Trophoblast cell (in vitro differentiated cells and primary cell): ENCODE data around the gene USP47.

ENCODE experiments used
- DNase-seq, 2 donors: peaks; one replicate each; pipeline ENCODE4 v3.0.0-alpha.2; 2016
- H2AFZ ChIP-seq: 2 replicates; pipeline ENCODE4 v1.6.1; 2013; ENCODE audit warnings: low read length, moderate library complexity, mild to moderate bottlenecking; ENCODE audit not compliant: insufficient read depth, poor library complexity
- H2AK5ac ChIP-seq: 2 replicates; pipeline ENCODE4 v1.6.1; 2013; ENCODE audit warnings: mild to moderate bottlenecking, low read length
- H2BK120ac ChIP-seq: 2 replicates; pipeline ENCODE4 v1.6.1; 2013; ENCODE audit warnings: low read length, mild to moderate bottlenecking, moderate library complexity; ENCODE audit not compliant: insufficient read depth, poor library complexity
- H2BK12ac ChIP-seq: 2 replicates; pipeline ENCODE4 v1.6.1; 2013; ENCODE audit warnings: mild to moderate bottlenecking, low read length, moderate library complexity
- H2BK5ac ChIP-seq: 2 replicates; pipeline ENCODE4 v1.6.1; 2013; ENCODE audit warnings: low read length, low read depth, moderate library complexity, mild to moderate bottlenecking; ENCODE audit not compliant: poor library complexity
- H3K14ac ChIP-seq: 2 replicates; pipeline ENCODE4 v1.6.1; 2013; ENCODE audit warnings: mild to moderate bottlenecking, low read length
- H3K18ac ChIP-seq: 2 replicates; pipeline ENCODE4 v1.6.1; 2013; ENCODE audit warnings: mild to moderate bottlenecking, low read length
- H3K23ac ChIP-seq: 2 replicates; pipeline ENCODE4 v1.6.1; 2013; ENCODE audit warnings: low read length
- H3K27ac ChIP-seq: 2 replicates; pipeline ENCODE4 v1.5.1; 2013; ENCODE audit warnings: low read depth, mild to moderate bottlenecking, inconsistent platforms, low read length, moderate library complexity
- H3K27me3 ChIP-seq: 2 replicates; pipeline ENCODE4 v1.6.1; 2013; ENCODE audit warnings: inconsistent platforms, mild to moderate bottlenecking, low read length, moderate library complexity; ENCODE audit not compliant: insufficient read depth
- H3K36me3 ChIP-seq, 2 experiments: 1 replicate in 1 of 2; 2 replicates in 1 of 2; pipeline ENCODE4 v1.6.1; 2013; ENCODE audit warnings: low read length in 2 of 2, mild to moderate bottlenecking in 2 of 2, moderate library complexity in 1 of 2; ENCODE audit not compliant: insufficient read depth in 2 of 2, control insufficient read depth in 1 of 2
- H3K4ac ChIP-seq: 2 replicates; pipeline ENCODE4 v1.6.1; 2013; ENCODE audit warnings: low read depth, mild to moderate bottlenecking, low read length, moderate library complexity
- H3K4me1 ChIP-seq, 2 experiments: 1 replicate in 1 of 2; 2 replicates in 1 of 2; pipeline ENCODE4 v1.6.1; 2013; ENCODE audit warnings: low read length in 2 of 2, mild to moderate bottlenecking in 2 of 2, moderate library complexity in 1 of 2; ENCODE audit not compliant: insufficient read depth in 2 of 2, control insufficient read depth in 1 of 2
- H3K4me2 ChIP-seq: 2 replicates; pipeline ENCODE4 v1.6.1; 2013; ENCODE audit warnings: inconsistent platforms, mild to moderate bottlenecking, low read length, moderate library complexity
- H3K4me3 ChIP-seq: 2 replicates; pipeline ENCODE4 v1.5.1; 2013; ENCODE audit warnings: mild to moderate bottlenecking, low read depth, low read length, inconsistent platforms
- H3K79me1 ChIP-seq: one replicate; pipeline ENCODE4 v1.6.1; 2013; ENCODE audit warnings: low read length
- H3K79me2 ChIP-seq: 2 replicates; pipeline ENCODE4 v1.6.1; 2013; ENCODE audit warnings: low read length, mild to moderate bottlenecking; ENCODE audit not compliant: control insufficient read depth, insufficient read depth, poor library complexity
- H3K9ac ChIP-seq: 2 replicates; pipeline ENCODE4 v1.6.1; 2013; ENCODE audit warnings: mild to moderate bottlenecking, low read length
- H3K9me3 ChIP-seq: 2 replicates; pipeline ENCODE4 v1.6.1; 2013; ENCODE audit warnings: low read depth, mild to moderate bottlenecking, control low read depth, inconsistent platforms, low read length; ENCODE audit not compliant: insufficient read depth
- H4K12ac ChIP-seq: 2 replicates; pipeline ENCODE4 v1.6.1; 2013; ENCODE audit warnings: low read depth, mild to moderate bottlenecking, low read length, moderate library complexity
- H4K8ac ChIP-seq: 2 replicates; pipeline ENCODE4 v1.6.1; 2013; ENCODE audit warnings: low read depth, mild to moderate bottlenecking, low read length, moderate library complexity
- H4K91ac ChIP-seq: one replicate; pipeline ENCODE4 v1.6.1; 2013; ENCODE audit warnings: low read depth, mild to moderate bottlenecking, low read length, moderate library complexity
- WGBS: extraction: QIAGEN DNeasy Blood & Tissue Kit; methylation state at CpG from one replicate; pipeline ENCODE4 v1.1.7; 2013; ENCODE audit warnings: missing lambda C conversion rate; ENCODE audit not compliant: insufficient read length, insufficient coverage; ENCODE audit errors: extremely low coverage; 5-methylcytosine and 5-hydroxymethylcytosine counted together

The USP47 gene

DNA sequence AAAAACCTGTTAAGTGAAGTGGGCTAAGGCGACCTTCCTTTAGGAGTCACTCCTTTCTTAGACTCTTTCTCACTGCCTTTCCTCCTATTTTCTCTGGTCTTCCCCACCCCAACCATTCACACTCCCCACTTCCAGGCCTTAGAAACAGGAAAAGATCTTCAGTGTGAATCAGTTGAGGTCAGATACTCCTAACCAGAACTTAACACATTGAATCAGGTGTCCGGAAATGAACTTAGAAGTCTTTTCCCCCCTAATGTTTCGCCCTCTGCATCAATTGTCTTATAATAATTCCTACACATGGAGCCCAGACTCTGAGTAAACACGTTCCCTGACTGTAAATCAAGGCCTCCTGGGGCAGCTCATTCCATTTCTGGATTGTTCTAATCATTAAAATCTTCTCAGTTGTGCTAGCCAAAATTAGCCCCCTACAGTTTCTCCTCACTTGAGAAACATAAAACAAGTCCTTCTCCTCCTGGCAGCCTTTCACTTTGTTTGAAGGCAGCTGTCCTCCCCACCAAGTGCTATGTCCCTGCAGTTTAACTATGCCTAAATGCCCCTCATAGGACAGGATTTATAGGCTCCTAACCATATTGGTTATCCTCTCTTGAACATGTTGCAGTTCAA, 32.7 kb upstream of the USP47 start:
- H2BK12ac ChIP-seq = no peak overlapping the region
- H3K18ac ChIP-seq = no peak overlapping the region
- no peak overlapping the region for H3K4ac ChIP-seq
- no peak overlapping the region for H2BK120ac ChIP-seq
- no peak overlapping the region for H3K9ac ChIP-seq
- H3K4me1 ChIP-seq = no peaks in the 10 kb centered on the region
- H2AFZ ChIP-seq = no peak overlapping the region
- H4K8ac ChIP-seq = no peak overlapping the region
- no peak overlapping the region for H3K4me2 ChIP-seq
- no peak overlapping the region for H2BK5ac ChIP-seq
- WGBS = no CpG with 5 or more reads among the region's 4 CpGs
- H3K23ac ChIP-seq = no peak overlapping the region
- H3K27me3 ChIP-seq = no peaks in the 10 kb centered on the region
- no peak overlapping the region for H4K91ac ChIP-seq
- no peak overlapping the region for H2AK5ac ChIP-seq
- peaks cover 3% of the 10 kb centered on the region for H3K9me3 ChIP-seq
- no peaks in the 10 kb centered on the region for H3K36me3 ChIP-seq
- H3K27ac ChIP-seq = no peak overlapping the region
- H3K14ac ChIP-seq = no peak overlapping the region
- H3K79me1 ChIP-seq = no peaks in the 10 kb centered on the region
- DNase-seq = no peak
- no peak overlapping the region for H4K12ac ChIP-seq
- H3K79me2 ChIP-seq = no peaks in the 10 kb centered on the region
- no peak overlapping the region for H3K4me3 ChIP-seq

DNA sequence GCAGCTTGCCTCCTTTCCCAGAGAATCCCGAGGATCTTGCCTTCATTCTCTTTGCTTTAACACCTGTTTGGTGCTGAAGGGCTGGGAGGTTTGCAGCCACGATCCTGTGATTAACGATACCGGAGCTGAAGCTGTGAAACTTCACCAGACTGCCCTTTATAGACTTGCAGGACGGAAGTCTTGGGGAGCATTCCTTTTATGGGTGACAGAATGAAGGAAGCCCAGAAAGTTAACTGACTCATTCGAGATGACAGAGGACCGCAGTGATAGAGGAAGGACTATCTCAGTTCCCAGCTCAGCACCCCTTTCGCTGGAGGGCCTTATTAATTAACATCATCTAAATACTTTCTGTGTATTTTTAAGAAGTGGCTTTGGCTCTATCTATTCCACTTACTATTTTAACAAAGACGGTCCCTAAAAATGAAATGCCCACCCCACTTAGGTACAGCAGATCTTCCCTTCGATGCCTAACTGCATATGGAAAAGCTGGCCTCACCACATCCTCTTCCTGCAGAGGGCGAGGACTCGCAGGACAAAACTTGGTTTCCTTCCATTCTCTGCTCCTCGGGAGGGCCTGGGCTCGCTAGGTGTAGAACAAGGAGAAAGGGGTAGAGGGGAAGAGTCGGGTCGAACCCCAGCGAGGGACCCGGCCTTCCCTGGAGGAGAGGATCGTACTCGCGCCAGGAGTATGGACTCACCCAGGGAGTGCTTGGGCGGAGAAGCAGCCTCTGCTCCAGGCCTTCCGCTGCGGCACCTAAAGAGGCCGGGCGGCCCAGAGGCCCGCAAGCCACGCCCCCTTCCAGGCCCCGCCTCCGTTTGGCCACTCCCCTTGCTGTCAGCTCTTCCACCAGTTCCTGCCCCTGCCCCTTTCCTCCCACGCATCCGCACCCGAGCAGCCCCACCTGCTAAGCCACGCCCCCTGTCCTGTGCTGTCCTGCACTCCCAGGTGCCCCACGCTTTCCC, 30.7 kb upstream of the USP47 start:
- Histone ChIP-seq H3K9me3 (peaks cover 3% of the 10 kb centered on the region), H3K18ac (no peak overlapping the region), H4K12ac (no peak overlapping the region), H4K91ac (no peak overlapping the region), H3K4me2 (no peak overlapping the region), H2AK5ac (no peak overlapping the region), H3K4ac (no peak overlapping the region), H3K27me3 (no peaks in the 10 kb centered on the region), H2BK120ac (no peak overlapping the region), H4K8ac (no peak overlapping the region), H3K79me1 (no peaks in the 10 kb centered on the region), H2BK12ac (no peak overlapping the region), H3K4me3 (no peak overlapping the region), H3K36me3 (no peaks in the 10 kb centered on the region), H3K9ac (no peak overlapping the region), H2AFZ (no peak overlapping the region), H2BK5ac (no peak overlapping the region), H3K23ac (no peak overlapping the region), H3K79me2 (no peaks in the 10 kb centered on the region), H3K14ac (no peak overlapping the region), H3K4me1 (no peaks in the 10 kb centered on the region), H3K27ac (no peak overlapping the region)
- WGBS = no CpG with 5 or more reads among the region's 35 CpGs
- DNase-seq = peak; percentile 73 to 78

DNA sequence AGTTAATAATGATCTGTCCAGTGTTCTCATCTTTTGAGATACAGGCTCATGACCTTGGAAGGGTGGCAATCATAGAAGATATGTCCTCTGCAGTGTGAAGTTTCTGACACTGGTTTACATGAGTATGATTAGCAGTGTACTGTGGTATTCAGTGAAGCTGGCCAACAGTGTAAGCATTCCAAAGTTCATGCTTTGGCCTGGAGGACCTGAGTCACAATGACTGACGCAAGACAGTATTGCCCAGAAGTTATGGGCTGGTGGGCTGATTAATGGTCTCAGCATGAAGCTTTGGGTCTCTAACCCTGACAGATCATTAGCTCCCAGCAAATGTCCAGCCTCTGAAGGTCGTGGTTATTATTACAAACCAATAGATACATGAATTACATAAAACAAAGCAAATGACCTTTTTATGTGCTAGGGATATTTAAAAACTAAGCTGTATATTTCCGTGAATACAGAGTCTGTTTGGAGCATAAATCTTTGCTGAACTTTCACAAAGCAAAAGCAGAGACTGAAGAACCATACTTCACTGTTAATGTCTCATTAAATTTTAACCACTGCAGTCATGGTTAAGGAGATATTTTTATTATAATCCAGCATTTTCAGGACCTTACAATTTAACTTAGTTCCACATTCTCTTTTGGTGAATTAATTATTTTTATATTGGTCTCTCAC, 28.3 kb upstream of the USP47 start:
- peaks cover 3% of the 10 kb centered on the region for H3K9me3 ChIP-seq
- H3K23ac ChIP-seq = no peak overlapping the region
- H3K4ac ChIP-seq = no peak overlapping the region
- H3K9ac ChIP-seq = no peak overlapping the region
- no peaks in the 10 kb centered on the region for H3K4me1 ChIP-seq
- no peak overlapping the region for H3K14ac ChIP-seq
- H2BK5ac ChIP-seq = no peak overlapping the region
- H2AK5ac ChIP-seq = no peak overlapping the region
- H3K4me2 ChIP-seq = no peak overlapping the region
- peak; percentile 89 to 93 for DNase-seq
- H3K27ac ChIP-seq = no peak overlapping the region
- H3K79me2 ChIP-seq = no peaks in the 10 kb centered on the region
- H2AFZ ChIP-seq = no peak overlapping the region
- H4K8ac ChIP-seq = no peak overlapping the region
- no CpG with 5 or more reads among the region's 3 CpGs for WGBS
- H3K36me3 ChIP-seq = no peaks in the 10 kb centered on the region
- H3K27me3 ChIP-seq = no peaks in the 10 kb centered on the region
- H3K4me3 ChIP-seq = no peak overlapping the region
- no peak overlapping the region for H4K12ac ChIP-seq
- no peak overlapping the region for H2BK120ac ChIP-seq
- no peak overlapping the region for H3K18ac ChIP-seq
- H2BK12ac ChIP-seq = no peak overlapping the region
- no peak overlapping the region for H4K91ac ChIP-seq
- H3K79me1 ChIP-seq = no peaks in the 10 kb centered on the region

DNA sequence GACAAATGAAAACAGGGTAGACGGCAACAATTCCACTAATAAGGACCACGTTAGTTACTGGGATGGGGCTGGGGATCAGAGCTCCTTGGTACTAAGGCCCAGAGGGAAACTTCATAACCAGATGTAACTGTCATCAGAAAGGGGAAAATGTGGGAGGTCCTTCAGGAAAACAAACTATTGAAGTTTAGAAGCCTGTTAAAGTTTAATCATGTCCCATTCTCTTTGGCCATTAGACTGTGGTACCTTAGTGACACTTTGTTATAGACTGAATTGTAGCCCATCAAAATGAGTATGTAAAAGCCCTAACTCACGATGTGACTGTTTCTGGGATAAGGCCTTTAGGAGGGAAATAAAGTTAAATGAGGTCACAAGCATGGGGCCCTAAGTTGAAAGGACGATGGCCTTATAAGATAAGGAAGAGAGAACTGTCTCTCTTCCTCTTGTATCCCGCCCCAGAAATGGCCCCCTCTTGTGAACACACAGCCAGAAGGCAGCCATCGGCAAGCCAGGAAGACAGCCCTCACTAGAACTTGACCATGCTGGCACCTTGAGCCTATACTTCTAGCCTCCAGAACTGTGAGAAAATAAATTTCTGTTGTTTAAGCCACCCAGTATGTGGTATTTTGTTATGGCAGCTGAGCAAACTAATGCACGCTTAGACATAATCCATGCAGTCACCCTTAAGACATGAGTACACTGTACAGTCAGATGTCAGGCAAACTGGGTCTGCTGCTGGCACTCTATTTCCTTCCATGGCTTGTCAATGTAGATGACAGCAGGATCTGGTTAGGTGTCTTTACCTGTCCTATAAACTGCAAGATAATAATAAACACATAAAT, 26.9 kb upstream of the USP47 start:
- no peak overlapping the region for H4K8ac ChIP-seq
- no peak overlapping the region for H3K4ac ChIP-seq
- H3K27ac ChIP-seq = no peak overlapping the region
- H3K4me3 ChIP-seq = no peak overlapping the region
- H3K23ac ChIP-seq = no peak overlapping the region
- no peaks in the 10 kb centered on the region for H3K4me1 ChIP-seq
- H3K9me3 ChIP-seq = peaks cover 3% of the 10 kb centered on the region
- no peak overlapping the region for H2BK12ac ChIP-seq
- H3K9ac ChIP-seq = no peak overlapping the region
- H3K79me1 ChIP-seq = no peaks in the 10 kb centered on the region
- H2AFZ ChIP-seq = no peak overlapping the region
- H3K14ac ChIP-seq = no peak overlapping the region
- H3K27me3 ChIP-seq = no peaks in the 10 kb centered on the region
- H3K4me2 ChIP-seq = no peak overlapping the region
- WGBS = no CpG with 5 or more reads among the region's 7 CpGs
- no peak overlapping the region for H2BK120ac ChIP-seq
- no peak overlapping the region for H2AK5ac ChIP-seq
- DNase-seq = no peak
- H3K79me2 ChIP-seq = no peaks in the 10 kb centered on the region
- no peak overlapping the region for H3K18ac ChIP-seq
- no peak overlapping the region for H4K91ac ChIP-seq
- H4K12ac ChIP-seq = no peak overlapping the region
- H2BK5ac ChIP-seq = no peak overlapping the region
- H3K36me3 ChIP-seq = no peaks in the 10 kb centered on the region
